AG04449 (cell line): ENCODE results near the gene CCDC78.

Source experiments
- CTCF ChIA-PET: fragments of 350-600 bp; formaldehyde crosslinking; extraction: SDS; loops from one replicate; lab custom pipeline; 2021; ENCODE audit warnings: antibody characterized with exemption; lab: Yijun Ruan, JAX
- POLR2A ChIA-PET: fragments of 400-600, 350-600 bp; formaldehyde crosslinking; extraction: SDS; loops from one replicate; lab custom pipeline; 2020; ENCODE audit warnings: antibody characterized with exemption, inconsistent platforms; lab: Yijun Ruan, JAX
- DNase-seq: peaks from one replicate; pipeline ENCODE4 v3.0.0-alpha.2; 2010; ENCODE audit warnings: low read depth, low spot score
- H3K4me3 ChIP-seq: 2 replicates; pipeline ENCODE4 v1.5.1; 2011; ENCODE audit warnings: low read depth, mild to moderate bottlenecking, control low read depth, low read length
- TF ChIP-seq, protein P1 (sequence below): IDR thresholded peaks from one replicate; pipeline ENCODE4 v1.5.1; 2011; ENCODE audit warnings: mild to moderate bottlenecking, moderate library complexity, low read length, control low read depth, inconsistent platforms; ENCODE audit not compliant: insufficient read depth; ENCODE audit errors: missing control alignments

Gene CCDC78

DNA sequence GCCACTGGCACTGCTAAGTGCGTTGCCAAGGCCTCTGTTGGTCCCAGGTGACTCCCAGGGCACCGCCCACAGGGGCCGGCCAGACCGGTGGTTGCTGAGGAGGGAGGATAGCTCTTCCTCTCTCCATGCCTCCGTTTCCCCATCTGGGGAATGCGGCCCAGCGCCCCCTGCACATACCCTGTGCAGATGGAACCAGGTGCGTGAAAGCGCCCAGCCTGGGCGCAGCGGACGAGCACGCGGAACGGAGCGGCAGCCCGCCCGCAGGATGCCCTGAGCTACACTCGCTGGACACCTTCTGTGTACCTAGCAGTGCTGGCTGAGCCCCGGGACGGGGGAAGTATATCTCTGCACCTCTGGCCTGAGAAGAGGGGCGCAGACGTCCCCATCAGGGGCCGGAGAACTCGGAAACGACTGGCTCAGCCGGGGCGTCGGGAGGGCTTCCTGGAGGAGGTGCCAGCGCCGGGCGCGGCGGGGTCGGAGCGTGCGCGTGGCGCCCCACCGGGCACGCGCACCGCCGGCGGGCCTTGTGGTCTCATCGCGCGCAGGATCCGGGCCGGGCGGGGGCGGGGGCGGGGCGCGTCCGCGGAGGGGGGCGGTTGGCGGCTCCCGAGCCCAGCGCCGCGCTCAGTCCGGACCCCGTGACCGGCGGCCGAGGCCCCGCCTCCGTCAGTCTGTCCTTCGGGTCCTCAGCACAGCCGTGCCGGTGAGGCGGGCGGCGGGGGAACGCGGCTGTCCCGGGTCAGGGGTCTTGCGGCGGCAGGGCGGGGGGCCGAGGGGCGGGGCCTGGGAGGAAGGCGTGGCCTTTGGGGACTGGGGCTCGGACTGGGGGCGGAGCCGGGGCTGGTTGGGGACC, at the start of gene CCDC78, which contains the start of gene HAGHL:
Gene CCDC78 (minus strand): TSS at position 6 of the 853 bp plus-strand sequence. CDS start 76 bp downstream, outside the sequence.
Gene HAGHL (plus strand): TSS at position 669 of the 853 bp plus-strand sequence. CDS start 404 bp downstream, outside the sequence.
- CTCF ChIA-PET, result interaction anchor here (1.1 to 7.4 kb wide), 3 partner anchors 10 to 14 kb away, joined by 3 to 75 read pairs (median 16); partner anchors contain the start of genes CIAO3 and METRN
- POLR2A ChIA-PET, result no interaction called here
- peak within 1 kb of the TSS; percentile 71 for H3K4me3 ChIP-seq
- TF ChIP-seq, protein P1, sequence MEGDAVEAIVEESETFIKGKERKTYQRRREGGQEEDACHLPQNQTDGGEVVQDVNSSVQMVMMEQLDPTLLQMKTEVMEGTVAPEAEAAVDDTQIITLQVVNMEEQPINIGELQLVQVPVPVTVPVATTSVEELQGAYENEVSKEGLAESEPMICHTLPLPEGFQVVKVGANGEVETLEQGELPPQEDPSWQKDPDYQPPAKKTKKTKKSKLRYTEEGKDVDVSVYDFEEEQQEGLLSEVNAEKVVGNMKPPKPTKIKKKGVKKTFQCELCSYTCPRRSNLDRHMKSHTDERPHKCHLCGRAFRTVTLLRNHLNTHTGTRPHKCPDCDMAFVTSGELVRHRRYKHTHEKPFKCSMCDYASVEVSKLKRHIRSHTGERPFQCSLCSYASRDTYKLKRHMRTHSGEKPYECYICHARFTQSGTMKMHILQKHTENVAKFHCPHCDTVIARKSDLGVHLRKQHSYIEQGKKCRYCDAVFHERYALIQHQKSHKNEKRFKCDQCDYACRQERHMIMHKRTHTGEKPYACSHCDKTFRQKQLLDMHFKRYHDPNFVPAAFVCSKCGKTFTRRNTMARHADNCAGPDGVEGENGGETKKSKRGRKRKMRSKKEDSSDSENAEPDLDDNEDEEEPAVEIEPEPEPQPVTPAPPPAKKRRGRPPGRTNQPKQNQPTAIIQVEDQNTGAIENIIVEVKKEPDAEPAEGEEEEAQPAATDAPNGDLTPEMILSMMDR, result no peak
- DNase-seq, result no peak

DNA sequence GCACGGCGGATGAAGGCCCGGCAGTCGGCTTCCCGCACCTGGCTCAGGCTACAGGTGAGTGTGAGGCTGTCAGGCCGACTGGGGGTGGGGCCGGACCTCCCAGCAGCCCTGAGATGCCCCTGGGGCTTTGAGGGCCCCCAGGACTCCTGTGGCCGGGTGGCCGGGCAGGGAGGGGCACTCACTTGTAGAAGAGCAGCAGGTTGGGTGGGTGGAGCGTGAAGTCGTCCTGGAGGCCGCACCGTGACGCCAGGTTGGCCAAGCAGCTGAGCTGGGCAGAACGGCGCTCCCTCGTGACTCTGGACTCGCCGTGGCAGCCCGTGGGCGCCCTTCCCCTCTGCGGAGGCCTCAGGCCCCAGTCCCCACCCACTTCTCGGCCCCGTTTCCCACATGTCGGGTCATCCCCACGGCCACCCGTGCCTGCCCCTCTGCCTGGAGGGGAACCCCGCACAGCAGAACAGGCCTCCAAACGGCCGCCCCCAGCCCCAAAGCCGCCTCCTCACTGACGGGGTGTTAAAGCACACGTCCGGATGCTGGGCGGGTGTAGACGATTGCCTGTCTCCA, 49.1 kb upstream of the CCDC78 start:
- TF ChIP-seq, protein P1, result no peak
- POLR2A ChIA-PET, result no interaction called here
- DNase-seq, result no peak
- CTCF ChIA-PET, result interaction anchor here (2.1 kb wide), 1 partner anchor 10 kb away, joined by 9 read pairs; no protein-coding TSS in a partner anchor
- H3K4me3 ChIP-seq, result no peak overlapping the region

DNA sequence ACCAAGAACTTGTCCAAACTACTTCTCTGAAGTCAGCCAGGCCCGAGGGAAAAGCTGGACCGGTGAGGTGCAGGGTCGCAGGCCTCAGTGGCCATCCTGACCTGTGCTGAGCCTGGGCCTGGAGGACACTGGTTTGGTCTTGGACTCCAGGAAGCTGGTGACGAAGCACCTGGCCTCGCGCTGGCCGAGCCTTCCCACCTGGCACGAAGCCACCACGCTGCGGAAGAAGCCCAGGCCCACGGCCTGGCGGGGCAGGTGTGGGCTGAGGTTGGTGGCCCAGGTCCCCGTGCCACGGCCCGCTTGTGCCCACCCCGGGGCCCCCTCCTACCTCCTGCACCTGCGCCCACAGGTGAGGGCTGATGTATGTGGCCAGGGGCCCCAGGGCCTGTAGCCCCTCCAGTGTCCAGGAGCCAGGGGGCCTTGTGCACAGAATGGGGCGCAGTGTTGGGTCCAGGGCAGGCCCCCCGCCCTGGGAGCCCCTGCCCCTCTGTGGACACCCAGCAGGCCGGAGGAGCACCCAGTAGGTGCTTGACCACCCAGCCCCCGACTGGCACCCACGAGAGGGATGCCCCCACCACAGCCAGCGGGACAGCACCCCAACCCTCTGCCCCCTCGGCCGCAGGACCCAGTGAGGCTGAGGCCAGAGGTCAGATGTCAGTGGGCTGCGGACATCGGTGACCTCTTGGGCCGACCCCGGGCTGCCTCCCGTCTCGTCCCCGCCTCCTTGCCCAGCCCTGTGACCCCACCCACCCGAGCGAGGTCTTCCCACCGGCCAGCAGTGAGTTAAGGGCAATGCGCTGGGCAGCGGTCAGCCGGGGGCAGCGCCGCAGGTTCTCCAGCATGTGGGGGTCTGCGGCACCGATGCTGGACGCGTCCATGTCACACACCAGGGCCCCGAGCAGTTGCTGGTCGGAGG, 48.1 kb upstream of the CCDC78 start:
- ChIA-PET CTCF (no interaction called here), POLR2A (no interaction called here)
- no peak for DNase-seq
- no peak overlapping the region for H3K4me3 ChIP-seq
- TF ChIP-seq, protein P1, result no peak

DNA sequence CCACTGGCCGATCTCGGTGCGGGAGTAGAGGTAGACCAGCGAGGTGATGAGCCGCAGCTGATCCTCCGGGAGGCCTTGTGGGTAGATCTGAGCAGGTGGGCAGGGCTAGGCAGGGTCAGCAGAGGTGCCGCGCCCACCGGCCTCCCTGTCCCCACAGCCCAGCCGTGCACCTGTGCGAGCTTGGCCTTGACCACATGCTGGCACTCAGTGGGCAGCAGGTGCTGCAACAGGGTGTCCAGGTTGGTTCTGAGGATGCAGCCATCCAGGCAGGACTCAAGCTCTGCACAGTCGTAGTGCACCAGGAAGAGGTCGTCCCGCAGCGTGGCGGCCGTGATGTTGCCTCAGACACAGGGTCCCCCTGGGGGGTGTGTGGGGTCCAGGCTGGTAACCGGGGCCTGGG, 46.7 kb upstream of the CCDC78 start:
- POLR2A ChIA-PET, result interaction anchor here (0.6 kb wide), 1 partner anchor 1192 kb away, joined by 3 read pairs; the partner anchor contains the start of gene RPS2
- no peak for DNase-seq
- H3K4me3 ChIP-seq, result no peak overlapping the region
- TF ChIP-seq, protein P1, result no peak
- CTCF ChIA-PET, result interaction anchor here (1.8 kb wide), 2 partner anchors 12 to 60 kb away, joined by 6 to 8 read pairs; no protein-coding TSS in a partner anchor

DNA sequence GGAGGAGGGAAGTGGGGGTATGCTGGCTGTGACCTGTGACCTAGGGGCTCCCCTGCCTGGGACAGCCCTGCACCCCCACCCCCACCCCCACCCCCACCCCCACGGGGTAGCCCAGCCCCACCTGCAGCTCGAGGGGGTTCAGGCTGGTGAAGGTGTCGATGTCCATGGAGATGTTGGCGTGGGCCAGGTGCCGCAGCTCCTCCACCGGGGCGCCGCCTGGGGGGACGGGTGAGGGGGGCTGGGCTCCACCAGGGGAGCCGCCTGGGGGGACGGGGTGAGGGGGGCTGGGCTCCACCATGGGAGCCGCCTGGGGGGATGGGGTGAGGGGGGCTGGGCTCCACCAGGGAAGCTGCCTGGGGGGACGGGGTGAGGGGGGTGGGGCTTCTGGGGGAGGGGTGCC, 44.2 kb upstream of the CCDC78 start:
- CTCF ChIA-PET, result interaction anchor here (0.6 kb wide), 1 partner anchor 29 kb away, joined by 3 read pairs; no protein-coding TSS in a partner anchor
- no peak for DNase-seq
- POLR2A ChIA-PET, result no interaction called here
- TF ChIP-seq, protein P1, result no peak
- no peak overlapping the region for H3K4me3 ChIP-seq
